GM18499 (cell line): ENCODE data around the gene NCBP2L.
A peak's percentile ranks its signal among the peaks of the same experiment; 100 is the strongest.

Experiments
- ATAC-seq: cut with Tn5 transposase; IDR thresholded peaks from one replicate; pipeline ENCODE4 v1.9.1; 2021; ENCODE audit warnings: moderate number of reproducible peaks; ENCODE audit not compliant: insufficient read depth, unreplicated experiment

Gene NCBP2L

DNA sequence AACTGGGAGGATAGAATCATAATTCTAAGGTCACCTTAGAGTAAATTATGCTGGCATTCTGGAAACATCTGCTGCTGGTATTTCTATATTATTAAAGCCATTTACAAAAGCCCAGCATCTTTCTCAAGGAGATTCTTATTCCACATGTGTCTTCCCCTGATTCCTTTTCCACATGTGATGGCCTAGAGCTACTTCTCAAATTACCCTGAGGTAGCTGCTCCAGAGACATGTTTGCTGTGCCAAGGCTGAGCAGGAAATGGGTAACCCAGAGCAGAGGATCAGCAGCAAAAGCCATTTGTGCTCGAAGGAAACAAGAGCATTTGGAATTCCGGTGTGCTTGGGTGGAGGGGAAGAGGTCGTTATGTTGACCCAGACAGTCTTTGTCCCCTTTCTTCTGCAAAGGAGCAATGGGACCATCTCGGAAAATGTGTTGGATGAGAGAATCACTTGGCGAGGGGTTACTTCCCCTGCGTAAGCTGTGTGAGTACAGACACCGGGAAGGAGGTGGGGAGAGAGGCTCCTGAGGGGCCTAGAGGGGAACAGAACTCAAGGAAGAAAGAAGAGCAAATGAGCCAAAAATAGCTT lies 26.6 kb upstream of the NCBP2L start:
- no peak for ATAC-seq

- ATAC-seq: no peak
Observed at GRCh38 chrX:107752043-107752442, 25.5 kb upstream of the NCBP2L start.

DNA sequence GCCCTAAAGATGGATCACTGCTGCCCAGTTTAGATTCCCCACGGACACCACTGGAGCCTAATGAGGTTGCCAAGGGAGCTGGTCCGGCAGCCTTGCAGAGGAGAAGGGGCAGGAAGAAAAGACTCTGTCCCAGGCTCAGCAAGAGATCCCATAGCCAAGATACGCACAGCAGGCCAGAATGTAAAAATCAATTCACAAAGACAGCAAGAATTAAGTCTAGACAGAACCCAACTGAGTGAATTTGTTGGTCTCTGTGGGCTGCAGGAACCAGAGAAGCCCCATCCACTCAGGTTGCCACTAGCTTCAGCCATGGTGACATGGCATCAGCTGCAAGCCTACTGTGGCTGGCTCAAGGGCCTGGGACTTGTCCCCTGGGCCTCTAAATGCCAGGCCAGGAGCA lies 24.8 kb upstream of the NCBP2L start:
- ATAC-seq: no peak

DNA sequence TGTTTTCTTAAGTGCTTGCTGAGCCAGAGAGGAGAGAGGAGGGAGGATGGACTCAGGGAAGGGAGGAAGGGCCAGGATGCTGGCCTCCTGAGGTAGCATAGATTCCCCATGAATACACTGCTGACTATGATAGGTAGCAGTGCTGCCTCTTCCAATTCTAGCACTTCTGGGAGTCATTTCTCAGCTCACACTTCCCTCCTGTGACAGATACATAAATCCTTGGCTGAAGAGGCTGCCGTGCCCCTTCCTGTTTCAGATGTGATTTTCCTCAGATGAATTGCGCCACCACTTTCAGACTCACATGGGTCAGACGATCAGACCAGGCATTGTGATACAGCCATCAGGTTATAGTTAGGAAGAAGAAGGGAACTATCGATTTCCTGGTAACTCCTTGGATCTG lies 24.3 kb upstream of the NCBP2L start:
- ATAC-seq: no peak

GRCh38 chrX:107755721-107756120 lies 21.8 kb upstream of the NCBP2L start:
- no peak for ATAC-seq

DNA sequence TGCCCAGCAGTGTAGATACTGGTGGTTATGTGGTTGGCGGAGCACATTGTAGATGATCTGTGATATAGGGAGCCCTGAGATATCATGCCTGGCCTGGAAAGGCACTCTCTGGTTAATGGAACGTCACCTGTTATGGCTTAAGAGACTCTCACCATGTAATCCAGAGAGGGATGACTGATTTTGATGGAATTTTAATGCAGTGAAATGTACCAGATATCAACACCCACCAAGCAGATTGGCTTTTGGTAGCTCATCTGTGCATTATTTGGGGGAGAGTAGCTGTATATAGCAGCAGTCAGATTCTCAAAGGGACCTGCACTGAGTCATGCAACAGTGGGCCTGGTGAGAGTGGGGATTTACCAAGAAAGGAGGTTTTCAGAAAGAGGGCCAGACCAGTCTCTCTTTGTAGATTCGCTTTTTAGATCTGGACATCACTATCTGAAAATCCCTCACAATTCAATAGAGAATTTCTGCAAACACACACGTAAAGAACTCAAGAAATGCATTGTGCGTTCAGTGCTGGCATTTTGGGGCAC lies 19.2 kb upstream of the NCBP2L start:
- no peak for ATAC-seq

GRCh38 chrX:107760304-107761077 lies 17.0 kb upstream of the NCBP2L start:
- ATAC-seq: no peak

GRCh38 chrX:107763647-107764046 lies 13.9 kb upstream of the NCBP2L start:
- no peak for ATAC-seq

GRCh38 chrX:107764845-107765608 lies 12.5 kb upstream of the NCBP2L start:
- no peak for ATAC-seq

GRCh38 chrX:107766470-107767150 lies 10.9 kb upstream of the NCBP2L start:
- ATAC-seq: no peak

GRCh38 chrX:107768051-107768450 lies 9.5 kb upstream of the NCBP2L start:
- no peak for ATAC-seq

DNA sequence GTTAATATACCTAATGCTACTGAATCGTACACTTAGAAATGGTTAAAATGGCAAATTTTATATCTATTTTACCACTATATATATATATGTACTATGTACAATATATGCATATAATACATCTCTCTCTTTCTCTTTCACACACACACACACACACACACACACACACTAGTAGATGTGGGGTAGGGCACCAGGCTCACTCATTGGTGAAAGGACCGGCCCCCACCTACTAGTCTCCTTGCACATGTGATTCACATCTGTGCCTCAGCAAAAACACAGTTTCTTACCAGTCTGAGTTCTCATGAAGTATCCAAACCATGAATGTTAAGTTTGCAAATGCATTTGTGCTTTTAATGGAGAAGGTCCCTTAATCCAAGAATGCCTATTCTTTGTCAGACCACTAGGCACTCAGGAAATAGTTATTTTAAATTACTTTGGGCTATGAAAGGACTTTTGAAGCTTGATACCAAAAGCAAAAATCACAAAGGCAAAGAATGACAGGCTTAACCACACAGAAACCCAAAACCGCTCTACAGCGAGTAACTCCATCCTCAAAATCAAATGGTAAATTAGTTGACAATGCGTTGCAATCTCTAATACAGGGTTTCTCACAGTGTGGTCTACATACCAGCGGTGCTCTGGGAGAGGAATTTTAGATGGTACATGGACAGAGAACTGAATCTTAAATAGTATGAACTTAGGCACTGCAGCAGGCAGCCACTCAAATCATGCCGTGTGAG lies 7.8 kb upstream of the NCBP2L start:
- ATAC-seq: no peak

GRCh38 chrX:107773206-107773605 lies 4.3 kb upstream of the NCBP2L start:
- ATAC-seq: no peak

GRCh38 chrX:107773906-107774435 lies 3.6 kb upstream of the NCBP2L start:
- no peak for ATAC-seq

DNA sequence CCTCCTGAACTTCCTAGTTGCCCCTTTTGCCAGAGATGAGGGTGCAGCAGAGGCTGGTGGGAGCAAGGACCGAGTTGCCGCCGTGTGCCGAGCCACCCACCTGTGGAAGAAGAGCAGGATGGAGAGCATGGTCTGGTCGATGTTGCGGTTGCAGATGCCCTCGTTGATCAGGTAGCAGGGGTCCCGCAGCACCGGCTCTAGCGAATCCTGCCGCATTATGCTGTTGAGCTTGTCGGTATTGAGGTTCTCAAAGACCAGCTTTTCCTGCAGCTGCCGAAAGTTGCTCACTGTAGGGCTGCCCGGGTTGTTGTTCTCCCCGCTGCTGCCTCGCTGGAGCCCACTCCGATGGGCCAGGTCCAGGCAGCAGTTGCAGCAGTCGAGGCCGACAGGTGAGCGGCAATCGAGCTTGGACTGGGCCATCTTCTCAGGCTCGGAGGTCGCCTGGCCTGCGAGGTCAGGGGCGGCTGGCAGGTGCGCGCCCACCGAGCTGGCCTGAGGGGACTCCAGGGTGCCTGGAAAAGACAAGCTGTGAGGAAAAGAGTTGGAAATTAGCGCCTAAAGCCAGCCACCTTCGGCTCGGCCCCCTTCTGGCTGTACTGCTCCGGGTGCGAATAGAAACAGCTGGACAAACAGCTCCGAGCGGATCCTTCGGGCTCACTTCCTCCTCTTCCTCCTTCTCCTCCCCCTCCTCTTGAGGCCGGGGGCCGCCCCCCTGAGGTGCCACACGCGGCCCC lies 2.4 kb upstream of the NCBP2L start:
- ATAC-seq: no peak

DNA sequence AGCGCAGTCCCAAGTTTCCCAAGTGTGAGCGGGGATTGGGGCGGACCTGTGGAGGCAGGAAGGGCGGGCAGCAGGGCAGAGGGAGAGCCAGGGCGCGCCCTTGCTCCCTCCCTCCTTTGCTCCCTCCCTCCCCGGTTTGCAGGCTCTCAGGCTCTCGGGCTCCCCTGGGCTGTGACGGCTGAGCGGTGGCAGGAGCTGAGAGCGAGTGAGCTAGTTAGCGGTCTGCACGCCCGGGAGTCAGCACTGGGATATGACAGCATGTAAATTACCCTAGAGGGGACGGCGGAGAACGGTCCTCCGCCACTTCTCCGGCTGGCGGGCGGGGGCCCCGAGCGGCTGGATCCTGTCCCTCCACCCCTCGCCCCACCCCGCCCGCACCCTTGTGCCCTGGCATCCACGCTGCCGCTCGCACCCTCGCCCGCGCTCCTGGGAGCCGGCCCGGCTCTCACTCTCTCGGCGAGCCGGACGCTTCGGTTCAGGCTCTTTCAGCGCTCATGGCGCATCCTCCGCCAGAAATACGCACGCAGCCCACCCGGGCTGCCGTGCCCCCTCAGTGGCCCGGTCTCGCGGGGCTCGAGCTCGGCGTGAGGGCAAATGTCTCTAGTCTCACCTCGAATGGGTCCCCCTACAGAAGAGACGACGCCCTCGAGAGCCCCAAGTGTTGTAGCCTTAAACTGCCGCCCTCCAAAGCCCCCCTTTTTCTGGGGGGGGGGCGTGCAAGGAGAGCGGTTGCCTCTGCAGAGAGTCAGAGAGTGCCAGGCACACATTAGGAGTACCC lies 1.6 kb upstream of the NCBP2L start, which contains the start of gene TSC22D3:
Gene TSC22D3, minus strand, starts transcription at position 54 of the 778 bp plus-strand sequence. CDS start 368 bp downstream, outside the sequence.
- ATAC-seq: no peak

- peak; percentile 84 for ATAC-seq
Observed at GRCh38 chrX:107776649-107777535, 641 bp upstream of the NCBP2L start.
